Keratinocyte (primary cell): ENCODE data around the gene DCAKD.

ENCODE experiments used
- CTCF ChIP-seq, 3 experiments: IDR thresholded peaks in 1 of 3; conservative IDR thresholded peaks in 1 of 3; optimal IDR thresholded peaks in 1 of 3; 2 replicates in 2 of 3; 3 replicates in 1 of 3; pipeline versions ENCODE3 to v1.5.1; 2011; ENCODE audit warnings: low read length in 3 of 3, mild to moderate bottlenecking in 3 of 3, moderate library complexity in 2 of 3, control low read depth in 1 of 3, inconsistent platforms in 1 of 3; ENCODE audit not compliant: insufficient read depth in 2 of 3; ENCODE audit errors: extremely low read depth in 1 of 3
- EZH2 ChIP-seq: IDR thresholded peaks from one replicate; pipeline ENCODE4 v1.6.1; 2012; ENCODE audit warnings: inconsistent platforms, mild to moderate bottlenecking, low read length, moderate library complexity

GRCh38 chr17:45031231-45032173 lies 19.9 kb downstream of the DCAKD start:
- TF ChIP-seq CTCF (optimal IDR thresholded peaks at IDR 0.05 in 1 of 3, IDR thresholded peaks at IDR 0.05 in 1 of 3, conservative IDR thresholded peaks at IDR 0.05 in 1 of 3; ENCODE audit: extremely low read depth in 1 of 3, insufficient read depth in 2 of 3, low read length in 3 of 3) (no peak), EZH2 (no peak)
